NCI-H1694 treated with DMSO at 0.1 percent for 48 hours (cell line): ENCODE data around the gene PDE4D.
"Not testable (repeated sequence)": the region's sequence is repeated elsewhere in the genome, so short reads cannot be mapped to it uniquely, and the experiment has no call there.

Source experiments
- DNase-seq: peaks from one replicate; lab custom pipeline; 2025; lab: John Stamatoyannopoulos, UW

Gene PDE4D

GRCh38 chr5:59583151-59583809 lies 310.2 kb downstream of the PDE4D start:
- DNase-seq, result no peak

DNA sequence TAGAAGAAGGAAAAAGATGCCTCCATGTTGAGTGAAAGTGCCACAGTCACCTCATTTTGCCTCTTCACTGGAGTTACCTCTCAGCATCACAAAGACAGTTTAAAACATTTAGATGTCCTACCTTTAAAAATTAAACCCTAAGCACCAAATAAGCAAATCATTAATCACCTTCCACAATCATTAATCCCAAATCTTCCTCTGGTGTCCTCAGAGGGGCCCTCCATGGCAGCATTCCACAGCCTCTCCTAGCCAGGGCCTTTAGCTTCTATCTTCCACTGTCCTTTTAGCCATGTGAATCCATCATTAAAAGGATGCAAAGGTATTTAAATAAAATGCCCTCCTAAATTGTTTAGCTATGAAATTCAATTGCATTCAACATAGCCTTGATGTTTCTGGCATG lies 310.8 kb downstream of the PDE4D start:
- no peak for DNase-seq

DNA sequence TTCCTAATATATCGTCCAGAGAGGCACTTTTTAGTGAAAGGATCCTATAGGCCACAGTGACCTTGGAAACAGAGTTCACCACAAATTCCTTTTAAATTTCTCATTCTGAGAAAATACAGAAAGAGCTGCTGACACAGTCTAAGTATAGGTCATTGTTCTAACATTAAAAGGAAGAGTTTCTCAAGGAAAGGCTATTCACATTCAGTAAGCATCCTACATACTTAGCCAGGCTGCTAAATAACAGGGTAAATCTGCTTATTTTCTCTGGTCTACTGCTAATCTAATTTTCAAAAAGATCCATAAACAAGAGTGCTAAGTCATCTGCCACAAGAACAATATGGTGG lies 313.7 kb downstream of the PDE4D start:
- no peak for DNase-seq

- DNase-seq, result no peak
Measured at GRCh38 chr5:59579101-59579823, 314.3 kb downstream of the PDE4D start.

DNA sequence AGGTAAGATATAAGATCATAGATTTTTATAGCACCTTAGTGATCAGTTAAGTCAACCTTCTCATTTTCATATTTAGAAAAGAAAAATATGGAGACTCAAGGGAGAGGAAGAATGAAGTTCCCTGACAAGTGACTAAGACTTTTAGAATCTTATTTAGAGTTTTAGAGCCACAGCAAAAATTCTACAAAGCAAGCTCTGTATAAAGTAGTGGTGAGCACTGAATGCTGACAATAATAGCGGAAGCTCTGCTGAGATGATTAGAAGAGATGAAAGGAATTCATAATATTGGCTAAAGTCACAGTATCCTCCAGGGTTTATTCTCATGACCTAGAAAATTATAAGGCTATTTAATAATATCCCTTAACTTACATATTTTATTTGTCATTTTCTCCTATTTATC lies 316.0 kb downstream of the PDE4D start:
- no peak for DNase-seq

DNA sequence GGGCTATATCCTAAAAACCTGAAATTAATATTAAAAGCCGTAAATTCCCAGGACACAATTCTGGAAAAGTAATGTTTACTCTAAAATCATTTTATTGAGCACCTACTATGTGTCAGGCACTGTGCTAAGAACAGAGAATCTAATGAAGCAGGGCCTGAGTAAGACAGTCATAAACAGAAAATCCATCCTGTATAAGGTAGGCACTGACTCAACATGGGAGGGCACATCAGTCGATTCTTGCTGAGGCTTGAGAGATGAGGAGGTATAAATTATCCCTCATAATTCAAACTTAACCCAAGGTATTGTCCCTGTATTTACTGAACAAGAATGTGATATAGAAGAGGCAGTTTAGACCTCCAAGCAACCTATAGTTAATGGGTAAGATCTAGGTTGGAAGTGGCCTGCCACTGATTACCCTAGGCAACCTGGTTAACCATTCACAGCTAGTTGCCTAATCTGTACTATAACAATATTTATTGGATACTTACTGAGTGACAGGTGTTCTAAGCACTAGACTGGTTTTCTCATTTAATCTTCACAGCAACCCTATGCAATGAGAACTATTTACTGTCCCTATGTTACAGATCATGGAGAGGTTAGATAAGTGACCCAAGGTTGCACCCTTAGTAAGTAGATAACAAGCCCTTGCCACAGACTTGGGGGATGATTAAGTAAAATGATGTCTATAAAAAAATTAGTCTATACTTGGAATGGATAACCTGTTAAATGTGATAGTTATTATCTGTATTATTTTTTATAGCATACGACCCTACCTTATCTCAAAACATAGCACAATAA lies 317.7 kb downstream of the PDE4D start:
- no peak for DNase-seq

- DNase-seq, result not testable (repeated sequence)
Measured at GRCh38 chr5:59573509-59573908, 320.0 kb downstream of the PDE4D start.

DNA sequence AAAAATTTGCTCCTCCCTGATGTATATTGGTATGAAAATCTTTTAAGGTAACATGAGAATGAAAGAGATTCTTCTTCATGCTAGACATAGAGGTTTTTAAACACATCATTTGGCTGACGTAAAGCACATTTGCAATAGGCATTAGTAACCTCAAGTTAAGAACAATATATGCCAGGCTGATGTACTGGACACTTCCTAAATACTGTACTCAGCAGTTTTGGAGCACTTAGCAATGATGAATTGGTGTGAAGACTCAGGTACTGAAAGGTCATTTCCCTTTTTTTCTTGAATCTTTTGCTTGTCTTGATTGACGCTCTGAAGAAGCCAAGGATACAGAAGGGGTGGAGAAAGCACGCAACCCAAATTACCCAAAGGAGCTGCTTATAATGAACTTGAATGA lies 322.5 kb downstream of the PDE4D start:
- DNase-seq, result no peak

GRCh38 chr5:59569608-59570334 lies 323.8 kb downstream of the PDE4D start:
- DNase-seq, result no peak

DNA sequence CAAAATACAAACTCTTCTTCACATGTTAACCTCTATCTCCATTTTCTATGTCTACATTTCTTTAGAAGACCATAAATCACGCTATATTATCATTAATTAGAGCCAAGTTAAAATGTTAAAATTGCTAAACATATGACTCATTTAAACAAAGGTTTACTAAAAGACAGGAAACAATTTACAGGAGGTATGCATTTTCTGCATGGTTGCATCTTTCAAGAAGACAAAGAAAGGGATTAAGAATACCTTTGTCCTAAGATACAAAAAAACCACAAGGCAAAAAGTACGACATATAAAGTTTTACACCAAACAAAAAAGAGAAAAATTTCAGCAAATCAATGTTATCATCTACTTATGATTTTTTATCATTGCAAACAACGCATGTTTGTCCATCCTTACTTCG lies 324.4 kb downstream of the PDE4D start:
- no peak for DNase-seq

GRCh38 chr5:59568161-59568560 lies 325.4 kb downstream of the PDE4D start:
- DNase-seq, result no peak

DNA sequence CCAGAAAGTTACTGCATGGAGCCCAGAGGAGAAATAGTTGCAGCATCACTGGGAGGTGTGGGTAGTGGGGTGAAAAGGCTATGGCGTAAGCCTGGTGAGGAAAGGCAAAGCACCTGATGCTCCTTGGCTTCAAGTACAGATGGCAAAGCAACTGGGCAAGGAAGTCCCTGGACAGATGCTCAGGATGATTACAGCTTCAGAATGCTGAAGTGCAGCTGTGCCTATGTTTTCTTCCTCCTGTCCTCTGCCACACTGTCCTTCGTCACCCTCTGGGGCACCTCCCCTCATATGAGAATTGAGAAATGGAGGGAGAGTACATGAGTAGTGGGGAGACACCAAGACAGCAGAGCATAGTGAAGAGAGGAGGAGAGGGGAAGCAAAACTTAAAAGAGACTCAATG lies 328.0 kb downstream of the PDE4D start:
- DNase-seq, result no peak

GRCh38 chr5:59564895-59565294 lies 328.6 kb downstream of the PDE4D start:
- no peak for DNase-seq

DNA sequence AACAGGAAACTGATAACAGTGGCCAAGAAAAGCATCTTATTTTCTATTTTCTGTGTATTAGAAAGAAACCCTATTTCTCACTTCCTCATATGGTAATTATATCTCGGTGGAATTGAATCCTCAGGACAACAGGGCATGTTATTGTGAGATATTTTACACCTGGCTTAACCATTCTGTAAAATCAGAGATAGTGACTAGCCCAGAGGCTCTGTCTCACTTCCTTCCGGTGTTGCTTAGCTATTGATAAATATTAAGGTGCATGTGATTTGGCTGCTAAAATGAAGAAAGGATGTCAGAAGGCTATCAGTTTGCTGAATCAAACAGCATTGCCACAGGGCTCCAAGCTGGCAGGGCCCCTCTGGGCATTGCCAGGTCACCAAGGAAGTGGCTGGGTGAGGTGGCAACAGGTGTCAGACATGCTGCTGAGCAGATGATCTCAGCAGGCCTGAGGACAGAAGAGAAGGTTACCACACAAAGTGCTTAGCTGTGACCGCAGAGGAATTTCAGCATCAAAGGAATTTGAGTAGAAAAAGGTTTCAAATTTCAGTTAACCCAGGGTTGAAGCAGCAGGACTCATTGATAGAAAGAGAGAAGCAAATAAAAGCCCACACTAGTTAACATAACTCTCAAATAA lies 330.7 kb downstream of the PDE4D start:
- DNase-seq, result no peak

GRCh38 chr5:59560553-59560952 lies 333.0 kb downstream of the PDE4D start:
- DNase-seq, result no peak

- DNase-seq, result no peak
Measured at GRCh38 chr5:59559847-59560246, 333.7 kb downstream of the PDE4D start.

GRCh38 chr5:59559323-59559722 lies 334.2 kb downstream of the PDE4D start:
- no peak for DNase-seq

GRCh38 chr5:59558501-59558900 lies 335.0 kb downstream of the PDE4D start:
- DNase-seq, result no peak

- DNase-seq, result no peak
Measured at GRCh38 chr5:59557572-59557971, 336.0 kb downstream of the PDE4D start.

GRCh38 chr5:59555596-59555995 lies 337.9 kb downstream of the PDE4D start:
- no peak for DNase-seq

GRCh38 chr5:59554501-59554900 lies 339.0 kb downstream of the PDE4D start:
- DNase-seq, result no peak

GRCh38 chr5:59553992-59554391 lies 339.5 kb downstream of the PDE4D start:
- no peak for DNase-seq
